Mesodermal cell (in vitro differentiated cells): ENCODE data around the gene COG1.

Experiments used
- H3K27ac ChIP-seq: 2 replicates; pipeline ENCODE4 v1.7.0; 2013; ENCODE audit warnings: mild to moderate bottlenecking, low read depth, low read length, moderate library complexity; ENCODE audit not compliant: severe bottlenecking
- H3K36me3 ChIP-seq: 2 replicates; pipeline ENCODE4 v1.7.1; 2013; ENCODE audit warnings: mild to moderate bottlenecking, low read length, moderate library complexity; ENCODE audit not compliant: control insufficient read depth, insufficient read depth
- H3K4me1 ChIP-seq: one replicate; pipeline ENCODE4 v1.7.1; 2013; ENCODE audit warnings: mild to moderate bottlenecking, low read length; ENCODE audit not compliant: insufficient read depth, control insufficient read depth, poor library complexity, severe bottlenecking
- H3K4me3 ChIP-seq: 2 replicates; pipeline ENCODE4 v1.7.0; 2013; ENCODE audit warnings: low read length, control low read depth, mild to moderate bottlenecking; ENCODE audit not compliant: insufficient read depth, poor library complexity, severe bottlenecking; ENCODE audit errors: extremely low read depth
- H3K9me3 ChIP-seq: 2 replicates; pipeline ENCODE4 v1.7.1; 2013; ENCODE audit warnings: mild to moderate bottlenecking, low read length, moderate library complexity; ENCODE audit not compliant: control insufficient read depth
- WGBS, 2 experiments: methylation state at CpG; one replicate each; pipeline ENCODE4 v1.1.5; 2013; ENCODE audit warnings: missing lambda C conversion rate in 2 of 2; ENCODE audit not compliant: insufficient coverage in 2 of 2; 5-methylcytosine and 5-hydroxymethylcytosine counted together

COG1 gene

DNA sequence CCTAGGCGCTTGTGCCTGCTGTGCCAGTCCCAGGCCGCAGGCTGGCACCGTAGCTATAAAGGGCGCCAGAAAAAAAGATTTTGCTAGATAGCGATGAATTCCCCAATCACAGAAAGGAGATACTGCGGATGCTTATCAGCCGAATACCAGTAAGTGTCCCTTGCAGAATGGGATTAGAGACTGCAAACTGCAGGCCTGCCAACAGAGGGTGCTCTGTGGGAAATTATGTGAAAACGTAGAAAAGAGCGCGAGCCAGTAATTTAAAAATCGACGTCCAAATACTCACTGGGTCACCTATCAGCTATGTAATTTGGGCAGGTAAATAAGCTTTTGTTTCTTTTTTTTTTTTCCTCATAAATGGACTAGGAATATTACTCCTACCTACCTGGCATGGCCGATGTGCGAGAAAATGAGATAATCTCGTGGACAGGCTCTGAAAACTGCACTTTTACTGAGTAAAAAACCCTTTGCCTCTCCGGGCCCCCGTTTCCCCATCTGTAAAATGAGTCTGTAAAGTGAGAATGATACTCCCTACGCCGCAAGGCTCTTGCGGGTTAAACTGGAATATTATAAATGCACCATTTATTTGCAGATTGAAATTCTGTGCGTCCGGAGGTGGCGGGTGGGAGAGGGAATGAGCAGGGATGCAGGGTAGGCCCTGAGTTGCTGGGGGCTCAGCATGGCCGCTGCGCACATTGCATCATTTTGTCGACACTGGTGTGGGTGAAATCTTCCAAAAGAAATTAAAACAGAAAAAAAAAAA, 1.2 kb upstream of the COG1 start:
- Histone ChIP-seq H3K36me3 (peaks cover 11% of the 10 kb centered on the region), H3K9me3 (no peaks in the 10 kb centered on the region), H3K27ac (peak overlapping the region; percentile 88), H3K4me1 (peaks cover 5% of the 10 kb centered on the region), H3K4me3 (peak overlapping the region; percentile 82)
- WGBS, 2 experiments = 18 to 19% methylated on average over 11 to 16 of the region's 26 CpGs

DNA sequence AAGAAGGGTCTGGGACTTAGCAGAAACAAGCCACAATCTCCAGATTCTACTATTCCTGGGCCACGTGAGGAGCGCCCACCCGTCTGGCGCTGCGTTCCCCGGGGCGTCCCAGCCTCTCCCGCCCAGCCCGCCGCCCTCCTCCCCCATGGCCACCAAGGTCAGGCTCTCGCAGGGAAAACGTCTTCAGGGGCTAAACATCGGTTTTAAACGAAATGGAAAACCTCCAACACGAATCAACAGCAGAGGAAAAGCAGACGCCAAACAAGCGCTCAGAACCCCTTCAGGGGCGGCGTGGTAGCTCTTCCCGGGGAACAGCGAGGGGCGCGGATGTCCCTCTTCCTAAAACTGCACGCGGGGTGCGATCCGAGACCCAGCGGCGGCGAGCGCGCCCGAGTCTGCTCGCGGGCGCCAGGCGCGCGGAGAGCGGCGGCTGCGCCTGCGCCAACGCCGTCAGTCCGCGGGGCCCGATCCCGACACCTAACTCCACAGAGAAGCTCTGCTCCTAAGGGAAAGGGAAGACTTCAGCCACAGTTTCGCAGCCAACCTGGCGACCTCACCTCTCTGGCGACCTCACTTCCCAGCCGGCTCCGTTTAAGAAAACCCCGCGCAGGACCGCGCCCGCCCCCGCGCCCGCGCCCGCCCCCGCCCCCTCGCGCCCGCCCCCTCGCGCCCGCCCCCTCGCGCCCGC, 505 bp upstream of the COG1 start:
- Histone ChIP-seq H3K36me3 (peaks cover 18% of the 10 kb centered on the region), H3K27ac (peak overlapping the region; percentile 88), H3K4me1 (peaks cover 5% of the 10 kb centered on the region), H3K4me3 (peak overlapping the region; percentile 82), H3K9me3 (no peaks in the 10 kb centered on the region)
- WGBS, 2 experiments = 0% methylated on average over 16 to 35 of the region's 74 CpGs

DNA sequence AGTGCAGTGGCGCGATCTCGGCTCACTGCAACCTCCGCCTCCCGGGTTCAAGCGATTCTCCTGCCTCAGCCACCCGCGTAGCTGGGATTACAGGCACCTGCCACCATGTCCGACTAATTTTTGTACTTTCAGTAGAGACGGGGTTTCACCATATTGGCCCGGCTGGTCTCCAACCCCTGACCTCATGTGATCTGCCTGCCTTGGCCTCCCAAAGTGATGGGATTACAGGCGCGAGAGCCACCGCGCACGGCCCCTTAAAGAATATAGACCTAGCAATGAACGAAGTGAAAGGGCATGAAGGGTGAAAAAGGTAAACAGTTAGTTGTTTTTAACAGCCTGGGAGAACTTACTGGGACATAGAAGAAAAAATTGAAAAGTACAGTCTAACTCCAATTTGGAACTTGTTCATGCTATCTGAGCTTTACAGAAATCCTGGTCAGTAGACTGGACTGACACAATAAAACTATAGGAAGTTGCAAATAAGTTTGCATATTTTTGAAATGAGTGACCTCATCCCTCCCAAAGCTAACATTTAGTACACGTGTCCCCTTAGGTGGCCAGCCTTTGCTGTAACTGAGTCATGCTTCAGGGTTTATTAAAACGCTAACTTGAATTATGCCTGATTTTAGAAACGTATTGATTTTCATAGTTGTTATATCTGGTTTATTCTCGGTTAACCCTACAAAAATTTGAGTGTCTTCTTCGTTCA, 1.8 kb downstream of the COG1 start:
- 89% methylated on average over 16 to 17 of the region's 22 CpGs for WGBS, 2 experiments
- Histone ChIP-seq H3K27ac (no peak overlapping the region), H3K36me3 (peaks cover 41% of the 10 kb centered on the region), H3K4me1 (peaks cover 5% of the 10 kb centered on the region), H3K4me3 (no peak overlapping the region), H3K9me3 (no peaks in the 10 kb centered on the region)

DNA sequence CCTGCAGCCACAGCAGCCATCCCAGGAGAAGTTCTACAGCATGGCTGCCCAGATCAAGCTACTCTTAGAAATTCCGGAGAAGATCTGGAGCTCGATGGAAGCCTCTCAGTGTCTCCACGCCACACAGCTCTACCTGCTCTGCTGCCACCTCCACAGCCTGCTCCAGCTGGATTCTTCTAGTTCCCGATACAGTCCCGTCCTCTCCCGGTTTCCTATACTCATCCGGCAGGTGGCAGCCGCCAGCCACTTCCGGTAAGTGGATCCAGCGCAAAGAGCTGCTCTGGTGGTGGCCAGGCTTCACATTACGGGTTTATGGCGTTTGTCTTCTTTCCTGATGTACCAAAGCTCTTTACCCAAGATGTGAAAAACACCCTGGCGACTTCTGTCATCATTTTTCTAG, 3.6 kb downstream of the COG1 start:
- WGBS, 2 experiments = 86 to 87% methylated on average over 11 to 12 of the region's 13 CpGs
- H3K27ac ChIP-seq = no peak overlapping the region
- H3K36me3 ChIP-seq = peaks cover 59% of the 10 kb centered on the region
- no peaks in the 10 kb centered on the region for H3K9me3 ChIP-seq
- H3K4me1 ChIP-seq = peaks cover 11% of the 10 kb centered on the region
- no peak overlapping the region for H3K4me3 ChIP-seq

- 84 to 86% methylated on average over 4 to 5 of the region's 5 CpGs for WGBS, 2 experiments
- Histone ChIP-seq H3K4me3 (no peak overlapping the region), H3K36me3 (peaks cover 65% of the 10 kb centered on the region), H3K9me3 (no peaks in the 10 kb centered on the region), H3K27ac (no peak overlapping the region), H3K4me1 (peaks cover 12% of the 10 kb centered on the region)
These were observed 4.3 kb downstream of the COG1 start for GRCh38 chr17:73197161-73197560.

GRCh38 chr17:73198201-73198929, 5.5 kb downstream of the COG1 start:
- WGBS, 2 experiments = 91% methylated on average over 9 of the region's 9 CpGs
- H3K36me3 ChIP-seq = peaks cover 76% of the 10 kb centered on the region
- no peaks in the 10 kb centered on the region for H3K9me3 ChIP-seq

GRCh38 chr17:73198930-73199260, 6.0 kb downstream of the COG1 start:
- H3K36me3 ChIP-seq = peaks cover 81% of the 10 kb centered on the region
- H3K4me1 ChIP-seq = peaks cover 7% of the 10 kb centered on the region
- H3K9me3 ChIP-seq = no peaks in the 10 kb centered on the region
- H3K4me3 ChIP-seq = no peak overlapping the region
- WGBS, 2 experiments = 100% methylated on average over 5 to 6 of the region's 7 CpGs
- H3K27ac ChIP-seq = no peak overlapping the region

More at GRCh38 chr17:73198201-73198929, 5.5 kb downstream of the COG1 start:
- H3K4me3 ChIP-seq = no peak overlapping the region
- H3K4me1 ChIP-seq = peaks cover 12% of the 10 kb centered on the region
- H3K27ac ChIP-seq = no peak overlapping the region

GRCh38 chr17:73199751-73200317, 7.0 kb downstream of the COG1 start:
- no peak overlapping the region for H3K27ac ChIP-seq
- peaks cover 90% of the 10 kb centered on the region for H3K36me3 ChIP-seq
- H3K4me1 ChIP-seq = peaks cover 6% of the 10 kb centered on the region
- 98% methylated on average over 5 to 8 of the region's 8 CpGs for WGBS, 2 experiments
- no peaks in the 10 kb centered on the region for H3K9me3 ChIP-seq
- no peak overlapping the region for H3K4me3 ChIP-seq

DNA sequence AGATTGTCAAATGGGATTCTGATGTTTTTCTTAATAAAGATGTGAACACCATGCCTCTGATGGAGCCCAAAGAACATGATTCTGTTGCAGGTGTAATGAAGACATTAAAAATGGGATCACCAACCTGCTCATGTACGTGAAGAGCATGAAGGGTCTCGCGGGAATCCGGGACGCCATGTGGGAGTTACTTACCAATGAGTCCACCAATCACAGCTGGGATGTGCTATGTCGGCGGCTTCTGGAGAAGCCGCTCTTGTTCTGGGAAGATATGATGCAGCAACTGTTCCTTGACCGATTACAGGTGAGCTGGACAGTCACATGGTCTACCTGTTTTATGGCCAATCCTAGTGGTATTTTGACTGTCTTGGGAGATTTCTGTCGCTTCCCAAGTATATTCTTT, 7.6 kb downstream of the COG1 start:
- WGBS, 2 experiments = 92 to 97% methylated on average over 9 to 10 of the region's 10 CpGs
- H3K4me3 ChIP-seq = no peak overlapping the region
- H3K4me1 ChIP-seq = peaks cover 6% of the 10 kb centered on the region
- H3K36me3 ChIP-seq = peaks cover 97% of the 10 kb centered on the region
- H3K27ac ChIP-seq = no peak overlapping the region
- H3K9me3 ChIP-seq = no peaks in the 10 kb centered on the region
